SK-N-SH (cell line): ENCODE measurements around the gene DUSP6.

Source experiments
- EP300 ChIP-seq, 2 experiments: IDR thresholded peaks; 2 replicates each; pipeline versions ENCODE4 v1.4.0 to v1.6.1; 2012; ENCODE audit warnings: borderline replicate concordance in 1 of 2, low read depth in 1 of 2, low read length in 1 of 2
- EZH2phosphoT487 ChIP-seq: fragments of 200-600 bp; sonication (generic); IDR thresholded peaks from 2 replicates; pipeline ENCODE4 v1.6.1; 2017; ENCODE audit warnings: low read depth, mixed run types, mild to moderate bottlenecking, antibody characterized with exemption, moderate library complexity, borderline replicate concordance
- FOXM1 ChIP-seq: IDR thresholded peaks from 2 replicates; pipeline ENCODE4 v1.4.0; 2012; ENCODE audit warnings: low read depth, mild to moderate bottlenecking
- NFIC ChIP-seq: IDR thresholded peaks from 2 replicates; pipeline ENCODE4 v1.4.0; 2012; ENCODE audit warnings: borderline replicate concordance
- POLR2AphosphoS5 ChIP-seq: IDR thresholded peaks from 2 replicates; pipeline ENCODE4 v1.6.1; 2012; ENCODE audit warnings: low read depth, low read length
- SIN3A ChIP-seq: IDR thresholded peaks from 2 replicates; pipeline ENCODE4 v1.6.1; 2012; ENCODE audit warnings: low read depth, mild to moderate bottlenecking, low read length, moderate library complexity, borderline replicate concordance
- TF ChIP-seq, protein P1 (sequence below): fragments of 200-600 bp; sonication (generic); IDR thresholded peaks from 2 replicates; pipeline ENCODE4 v1.6.1; 2017; ENCODE audit warnings: antibody characterized with exemption, mild to moderate bottlenecking, moderate library complexity

GRCh38 chr12:89354612-89355067 lies 2.3 kb upstream of the DUSP6 start:
- TF ChIP-seq NFIC (no peak), FOXM1 (no peak), EP300 (IDR thresholded peaks at IDR 0.05; ENCODE audit: borderline replicate concordance in 1 of 2, low read depth in 1 of 2, low read length in 1 of 2) (no peak), SIN3A (no peak), EZH2phosphoT487 (no peak), POLR2AphosphoS5 (no peak)
- TF ChIP-seq, protein P1, sequence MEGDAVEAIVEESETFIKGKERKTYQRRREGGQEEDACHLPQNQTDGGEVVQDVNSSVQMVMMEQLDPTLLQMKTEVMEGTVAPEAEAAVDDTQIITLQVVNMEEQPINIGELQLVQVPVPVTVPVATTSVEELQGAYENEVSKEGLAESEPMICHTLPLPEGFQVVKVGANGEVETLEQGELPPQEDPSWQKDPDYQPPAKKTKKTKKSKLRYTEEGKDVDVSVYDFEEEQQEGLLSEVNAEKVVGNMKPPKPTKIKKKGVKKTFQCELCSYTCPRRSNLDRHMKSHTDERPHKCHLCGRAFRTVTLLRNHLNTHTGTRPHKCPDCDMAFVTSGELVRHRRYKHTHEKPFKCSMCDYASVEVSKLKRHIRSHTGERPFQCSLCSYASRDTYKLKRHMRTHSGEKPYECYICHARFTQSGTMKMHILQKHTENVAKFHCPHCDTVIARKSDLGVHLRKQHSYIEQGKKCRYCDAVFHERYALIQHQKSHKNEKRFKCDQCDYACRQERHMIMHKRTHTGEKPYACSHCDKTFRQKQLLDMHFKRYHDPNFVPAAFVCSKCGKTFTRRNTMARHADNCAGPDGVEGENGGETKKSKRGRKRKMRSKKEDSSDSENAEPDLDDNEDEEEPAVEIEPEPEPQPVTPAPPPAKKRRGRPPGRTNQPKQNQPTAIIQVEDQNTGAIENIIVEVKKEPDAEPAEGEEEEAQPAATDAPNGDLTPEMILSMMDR = no peak
